GM23338 (cell line): ENCODE data around the gene SLC25A6. TPM values are rescaled to one million over a fixed set of nuclear protein-coding genes. Genes with fewer than 3 reads are reported as not detected.

Source experiments
- ATAC-seq: fragments of 200-7000 bp; cut with Tn5 transposase; 3 replicates; pipeline ENCODE4 v1.9.1; 2020
- DNase-seq: peaks from one replicate; pipeline ENCODE4 v3.0.0-alpha.2; 2015; ENCODE audit warnings: low spot score
- H2AFZ ChIP-seq: fragments of 200-600 bp; sonication (generic); 2 replicates; pipeline ENCODE4 v1.8.0; 2016; ENCODE audit warnings: antibody characterized with exemption, mild to moderate bottlenecking, moderate library complexity
- H3F3A ChIP-seq: fragments of 200-600 bp; sonication (generic); replicated peaks from 2 replicates; pipeline ENCODE4 v1.8.0; 2017; ENCODE audit warnings: antibody characterized with exemption, mixed run types, low read depth
- H3K27ac ChIP-seq: fragments of 200-600 bp; sonication (generic); 2 replicates; pipeline ENCODE4 v1.6.1; 2016; ENCODE audit warnings: low read depth
- H3K27me3 ChIP-seq: fragments of 200-600 bp; sonication (generic); 2 replicates; pipeline ENCODE4 v1.8.0; 2016; ENCODE audit warnings: mild to moderate bottlenecking, mixed run types, moderate library complexity; ENCODE audit not compliant: insufficient read depth
- H3K36me3 ChIP-seq: fragments of 200-600 bp; sonication (generic); 2 replicates; pipeline ENCODE4 v1.8.0; 2016; ENCODE audit warnings: mild to moderate bottlenecking; ENCODE audit not compliant: insufficient read depth
- H3K4me1 ChIP-seq: fragments of 200-600 bp; sonication (generic); 2 replicates; pipeline ENCODE4 v1.8.0; 2016; ENCODE audit warnings: mild to moderate bottlenecking, moderate library complexity; ENCODE audit not compliant: insufficient read depth
- H3K4me2 ChIP-seq: fragments of 200-600 bp; sonication (generic); 2 replicates; pipeline ENCODE4 v1.7.1; 2017; ENCODE audit warnings: mixed run types
- H3K4me3 ChIP-seq: fragments of 200-600 bp; sonication (generic); 2 replicates; pipeline ENCODE4 v1.6.1; 2016; ENCODE audit warnings: mixed run types
- H3K79me2 ChIP-seq: fragments of 200-600 bp; sonication (generic); replicated peaks from 2 replicates; pipeline ENCODE4 v1.8.0; 2017; ENCODE audit warnings: mild to moderate bottlenecking; ENCODE audit not compliant: insufficient read depth
- H3K9me2 ChIP-seq: fragments of 200-600 bp; sonication (generic); 2 replicates; pipeline ENCODE4 v1.8.0; 2017; ENCODE audit not compliant: insufficient read depth
- H4K20me1 ChIP-seq: fragments of 200-600 bp; sonication (generic); replicated peaks from 2 replicates; pipeline ENCODE4 v1.8.0; 2017; ENCODE audit warnings: mild to moderate bottlenecking; ENCODE audit not compliant: insufficient read depth
- H3K27ac Mint-ChIP-seq: 2 replicates; pipeline ENCODE4 v1.8.0; 2020; ENCODE audit warnings: inconsistent platforms, mild to moderate bottlenecking, moderate library complexity, mixed read lengths
- H3K27me3 Mint-ChIP-seq: 3 replicates; pipeline ENCODE4 v1.8.0; 2022; ENCODE audit warnings: low read depth, mild to moderate bottlenecking, moderate library complexity, mixed read lengths, inconsistent platforms; ENCODE audit not compliant: insufficient read depth, poor library complexity
- H3K36me3 Mint-ChIP-seq: 3 replicates; pipeline ENCODE4 v1.8.0; 2021; ENCODE audit warnings: low read depth, mild to moderate bottlenecking, inconsistent platforms, moderate library complexity, mixed read lengths
- H3K4me1 Mint-ChIP-seq: 3 replicates; pipeline ENCODE4 v1.8.0; 2020; ENCODE audit warnings: mild to moderate bottlenecking, inconsistent platforms, mixed read lengths
- H3K4me3 Mint-ChIP-seq: 3 replicates; pipeline ENCODE4 v1.8.0; 2021; ENCODE audit warnings: moderate library complexity, mild to moderate bottlenecking, inconsistent platforms, mixed read lengths
- H3K9me3 Mint-ChIP-seq: 3 replicates; pipeline ENCODE4 v1.8.0; 2020; ENCODE audit warnings: moderate library complexity, mild to moderate bottlenecking, inconsistent platforms, mixed read lengths
- CREB1 ChIP-seq: fragments of 250-450 bp; sonication (Bioruptor Pico); IDR thresholded peaks from 2 replicates; pipeline ENCODE4 v1.5.0; 2020; ENCODE audit warnings: low read depth, mild to moderate bottlenecking, moderate library complexity
- JUNB ChIP-seq: IDR thresholded peaks from one replicate; pipeline ENCODE4 v1.6.1; 2016; ENCODE audit warnings: antibody characterized with exemption; ENCODE audit not compliant: unreplicated experiment
- NANOG ChIP-seq: IDR thresholded peaks from 2 replicates; pipeline ENCODE4 v1.6.1; 2016; ENCODE audit warnings: antibody characterized with exemption, borderline replicate concordance
- POLR2AphosphoS5 ChIP-seq: IDR thresholded peaks from 2 replicates; pipeline ENCODE4 v1.6.1; 2016; ENCODE audit warnings: antibody characterized with exemption, low read depth
- STAT1 ChIP-seq: IDR thresholded peaks from one replicate; pipeline ENCODE4 v1.6.1; 2016; ENCODE audit warnings: antibody characterized with exemption; ENCODE audit not compliant: unreplicated experiment
- ZNF114 ChIP-seq: fragments of 250-450 bp; sonication (Bioruptor Pico); IDR thresholded peaks from 2 replicates; pipeline ENCODE4 v1.5.0; 2020; ENCODE audit warnings: mild to moderate bottlenecking, moderate library complexity
- ZNF331 ChIP-seq: fragments of 250-450 bp; sonication (Bioruptor Pico); IDR thresholded peaks from 2 replicates; pipeline ENCODE4 v1.5.0; 2020; ENCODE audit warnings: low read depth, mild to moderate bottlenecking, moderate library complexity
- polyA plus RNA-seq: library from polyadenylated mRNA; unstranded; fragments of >200 nt; fragmentation: Nextera tagmentation; extraction: Ambion mirVana; gene quantifications from 2 replicates; pipeline ENCODE4 v1.2.1, GENCODE V29; 2016
- total RNA-seq: library from RNA; depleted of rRNA; stranded (reverse); fragments of >200 nt; shearing (Covaris generic); gene quantifications from 2 replicates; pipeline ENCODE4 v1.2.3, GENCODE V29; 2014
- TF ChIP-seq, protein P1 (sequence below): IDR thresholded peaks from 2 replicates; pipeline ENCODE4 v1.6.1; 2016; ENCODE audit warnings: antibody characterized with exemption
- TF ChIP-seq, protein P2 (sequence below): IDR thresholded peaks from one replicate; pipeline ENCODE4 v1.6.1; 2018; ENCODE audit warnings: antibody characterized with exemption; ENCODE audit not compliant: unreplicated experiment
- TF ChIP-seq, protein P3 (sequence below): fragments of 250-450 bp; sonication (Bioruptor Pico); IDR thresholded peaks from 2 replicates; pipeline ENCODE4 v1.5.0; 2020; ENCODE audit warnings: mild to moderate bottlenecking, moderate library complexity

SLC25A6 gene
- total and polyA plus RNA-seq, 2 experiments from 2014 or later = 358 to 486 TPM

GRCh38 chrX:1421433-1422134, 29.7 kb upstream of the SLC25A6 start:
- H3F3A ChIP-seq = peaks cover 30% of the 10 kb centered on the region; the same call in 1 of the 2 replicates
- DNase-seq (no peak), ATAC-seq (no peak)
- no peaks in the 10 kb centered on the region for H3K79me2 ChIP-seq
- Mint-ChIP-seq H3K4me1 (peaks cover 8% of the 10 kb centered on the region), H3K27ac (no peak overlapping the region), H3K9me3 (peaks cover 65% of the 10 kb centered on the region), H3K36me3 (peaks cover 70% of the 10 kb centered on the region), H3K27me3 (peaks cover 25% of the 10 kb centered on the region), H3K4me3 (no peak overlapping the region)
- no peak overlapping the region for H2AFZ ChIP-seq
- H3K27ac ChIP-seq = no peak overlapping the region
- H3K4me2 ChIP-seq = no peak overlapping the region
- peaks cover 6% of the 10 kb centered on the region; the same call in 1 of the 2 replicates for H4K20me1 ChIP-seq
- H3K4me1 ChIP-seq = no peaks in the 10 kb centered on the region
- H3K9me2 ChIP-seq = no peaks in the 10 kb centered on the region
- no peak overlapping the region for H3K4me3 ChIP-seq
- H3K27me3 ChIP-seq = no peaks in the 10 kb centered on the region
- peaks cover 27% of the 10 kb centered on the region for H3K36me3 ChIP-seq
- TF ChIP-seq, protein P1, sequence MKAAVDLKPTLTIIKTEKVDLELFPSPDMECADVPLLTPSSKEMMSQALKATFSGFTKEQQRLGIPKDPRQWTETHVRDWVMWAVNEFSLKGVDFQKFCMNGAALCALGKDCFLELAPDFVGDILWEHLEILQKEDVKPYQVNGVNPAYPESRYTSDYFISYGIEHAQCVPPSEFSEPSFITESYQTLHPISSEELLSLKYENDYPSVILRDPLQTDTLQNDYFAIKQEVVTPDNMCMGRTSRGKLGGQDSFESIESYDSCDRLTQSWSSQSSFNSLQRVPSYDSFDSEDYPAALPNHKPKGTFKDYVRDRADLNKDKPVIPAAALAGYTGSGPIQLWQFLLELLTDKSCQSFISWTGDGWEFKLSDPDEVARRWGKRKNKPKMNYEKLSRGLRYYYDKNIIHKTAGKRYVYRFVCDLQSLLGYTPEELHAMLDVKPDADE = no peak
- TF ChIP-seq ZNF114 = no peak
- TF ChIP-seq POLR2AphosphoS5 = no peak
- no peak for TF ChIP-seq NANOG
- TF ChIP-seq JUNB = no peak
- TF ChIP-seq ZNF331 (CRISPR knock-in tag) = no peak
- TF ChIP-seq, protein P2, sequence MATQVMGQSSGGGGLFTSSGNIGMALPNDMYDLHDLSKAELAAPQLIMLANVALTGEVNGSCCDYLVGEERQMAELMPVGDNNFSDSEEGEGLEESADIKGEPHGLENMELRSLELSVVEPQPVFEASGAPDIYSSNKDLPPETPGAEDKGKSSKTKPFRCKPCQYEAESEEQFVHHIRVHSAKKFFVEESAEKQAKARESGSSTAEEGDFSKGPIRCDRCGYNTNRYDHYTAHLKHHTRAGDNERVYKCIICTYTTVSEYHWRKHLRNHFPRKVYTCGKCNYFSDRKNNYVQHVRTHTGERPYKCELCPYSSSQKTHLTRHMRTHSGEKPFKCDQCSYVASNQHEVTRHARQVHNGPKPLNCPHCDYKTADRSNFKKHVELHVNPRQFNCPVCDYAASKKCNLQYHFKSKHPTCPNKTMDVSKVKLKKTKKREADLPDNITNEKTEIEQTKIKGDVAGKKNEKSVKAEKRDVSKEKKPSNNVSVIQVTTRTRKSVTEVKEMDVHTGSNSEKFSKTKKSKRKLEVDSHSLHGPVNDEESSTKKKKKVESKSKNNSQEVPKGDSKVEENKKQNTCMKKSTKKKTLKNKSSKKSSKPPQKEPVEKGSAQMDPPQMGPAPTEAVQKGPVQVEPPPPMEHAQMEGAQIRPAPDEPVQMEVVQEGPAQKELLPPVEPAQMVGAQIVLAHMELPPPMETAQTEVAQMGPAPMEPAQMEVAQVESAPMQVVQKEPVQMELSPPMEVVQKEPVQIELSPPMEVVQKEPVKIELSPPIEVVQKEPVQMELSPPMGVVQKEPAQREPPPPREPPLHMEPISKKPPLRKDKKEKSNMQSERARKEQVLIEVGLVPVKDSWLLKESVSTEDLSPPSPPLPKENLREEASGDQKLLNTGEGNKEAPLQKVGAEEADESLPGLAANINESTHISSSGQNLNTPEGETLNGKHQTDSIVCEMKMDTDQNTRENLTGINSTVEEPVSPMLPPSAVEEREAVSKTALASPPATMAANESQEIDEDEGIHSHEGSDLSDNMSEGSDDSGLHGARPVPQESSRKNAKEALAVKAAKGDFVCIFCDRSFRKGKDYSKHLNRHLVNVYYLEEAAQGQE = no peak
- TF ChIP-seq, protein P3, sequence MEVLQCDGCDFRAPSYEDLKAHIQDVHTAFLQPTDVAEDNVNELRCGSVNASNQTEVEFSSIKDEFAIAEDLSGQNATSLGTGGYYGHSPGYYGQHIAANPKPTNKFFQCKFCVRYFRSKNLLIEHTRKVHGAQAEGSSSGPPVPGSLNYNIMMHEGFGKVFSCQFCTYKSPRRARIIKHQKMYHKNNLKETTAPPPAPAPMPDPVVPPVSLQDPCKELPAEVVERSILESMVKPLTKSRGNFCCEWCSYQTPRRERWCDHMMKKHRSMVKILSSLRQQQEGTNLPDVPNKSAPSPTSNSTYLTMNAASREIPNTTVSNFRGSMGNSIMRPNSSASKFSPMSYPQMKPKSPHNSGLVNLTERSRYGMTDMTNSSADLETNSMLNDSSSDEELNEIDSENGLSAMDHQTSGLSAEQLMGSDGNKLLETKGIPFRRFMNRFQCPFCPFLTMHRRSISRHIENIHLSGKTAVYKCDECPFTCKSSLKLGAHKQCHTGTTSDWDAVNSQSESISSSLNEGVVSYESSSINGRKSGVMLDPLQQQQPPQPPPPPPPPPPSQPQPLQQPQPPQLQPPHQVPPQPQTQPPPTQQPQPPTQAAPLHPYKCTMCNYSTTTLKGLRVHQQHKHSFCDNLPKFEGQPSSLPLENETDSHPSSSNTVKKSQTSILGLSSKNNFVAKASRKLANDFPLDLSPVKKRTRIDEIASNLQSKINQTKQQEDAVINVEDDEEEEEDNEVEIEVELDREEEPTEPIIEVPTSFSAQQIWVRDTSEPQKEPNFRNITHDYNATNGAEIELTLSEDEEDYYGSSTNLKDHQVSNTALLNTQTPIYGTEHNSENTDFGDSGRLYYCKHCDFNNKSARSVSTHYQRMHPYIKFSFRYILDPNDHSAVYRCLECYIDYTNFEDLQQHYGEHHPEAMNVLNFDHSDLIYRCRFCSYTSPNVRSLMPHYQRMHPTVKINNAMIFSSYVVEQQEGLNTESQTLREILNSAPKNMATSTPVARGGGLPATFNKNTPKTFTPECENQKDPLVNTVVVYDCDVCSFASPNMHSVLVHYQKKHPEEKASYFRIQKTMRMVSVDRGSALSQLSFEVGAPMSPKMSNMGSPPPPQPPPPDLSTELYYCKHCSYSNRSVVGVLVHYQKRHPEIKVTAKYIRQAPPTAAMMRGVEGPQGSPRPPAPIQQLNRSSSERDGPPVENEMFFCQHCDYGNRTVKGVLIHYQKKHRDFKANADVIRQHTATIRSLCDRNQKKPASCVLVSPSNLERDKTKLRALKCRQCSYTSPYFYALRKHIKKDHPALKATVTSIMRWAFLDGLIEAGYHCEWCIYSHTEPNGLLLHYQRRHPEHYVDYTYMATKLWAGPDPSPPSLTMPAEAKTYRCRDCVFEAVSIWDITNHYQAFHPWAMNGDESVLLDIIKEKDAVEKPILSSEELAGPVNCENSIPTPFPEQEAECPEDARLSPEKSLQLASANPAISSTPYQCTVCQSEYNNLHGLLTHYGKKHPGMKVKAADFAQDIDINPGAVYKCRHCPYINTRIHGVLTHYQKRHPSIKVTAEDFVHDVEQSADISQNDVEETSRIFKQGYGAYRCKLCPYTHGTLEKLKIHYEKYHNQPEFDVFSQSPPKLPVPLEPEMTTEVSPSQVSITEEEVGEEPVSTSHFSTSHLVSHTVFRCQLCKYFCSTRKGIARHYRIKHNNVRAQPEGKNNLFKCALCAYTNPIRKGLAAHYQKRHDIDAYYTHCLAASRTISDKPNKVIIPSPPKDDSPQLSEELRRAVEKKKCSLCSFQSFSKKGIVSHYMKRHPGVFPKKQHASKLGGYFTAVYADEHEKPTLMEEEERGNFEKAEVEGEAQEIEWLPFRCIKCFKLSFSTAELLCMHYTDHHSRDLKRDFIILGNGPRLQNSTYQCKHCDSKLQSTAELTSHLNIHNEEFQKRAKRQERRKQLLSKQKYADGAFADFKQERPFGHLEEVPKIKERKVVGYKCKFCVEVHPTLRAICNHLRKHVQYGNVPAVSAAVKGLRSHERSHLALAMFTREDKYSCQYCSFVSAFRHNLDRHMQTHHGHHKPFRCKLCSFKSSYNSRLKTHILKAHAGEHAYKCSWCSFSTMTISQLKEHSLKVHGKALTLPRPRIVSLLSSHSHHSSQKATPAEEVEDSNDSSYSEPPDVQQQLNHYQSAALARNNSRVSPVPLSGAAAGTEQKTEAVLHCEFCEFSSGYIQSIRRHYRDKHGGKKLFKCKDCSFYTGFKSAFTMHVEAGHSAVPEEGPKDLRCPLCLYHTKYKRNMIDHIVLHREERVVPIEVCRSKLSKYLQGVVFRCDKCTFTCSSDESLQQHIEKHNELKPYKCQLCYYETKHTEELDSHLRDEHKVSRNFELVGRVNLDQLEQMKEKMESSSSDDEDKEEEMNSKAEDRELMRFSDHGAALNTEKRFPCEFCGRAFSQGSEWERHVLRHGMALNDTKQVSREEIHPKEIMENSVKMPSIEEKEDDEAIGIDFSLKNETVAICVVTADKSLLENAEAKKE (CRISPR knock-in tag) = no peak
- no peak for TF ChIP-seq CREB1
- TF ChIP-seq STAT1 = no peak
